Body of pancreas (tissue), 4 donors: ENCODE data around the gene CEP19.

Experiments
- CTCF ChIP-seq, 7 experiments: fragments of 450-650 bp in 4 of 7; fragments of 200-600 bp in 3 of 7; sonication (generic) in 3 of 7; IDR thresholded peaks; one replicate each; pipeline ENCODE4 v1.5.1; 2016 to 2019; ENCODE audit warnings: antibody characterized with exemption in 7 of 7
- POLR2A ChIP-seq, 3 donors: fragments of 450-650 bp; IDR thresholded peaks; one replicate each; pipeline ENCODE4 v1.6.1; 2016; ENCODE audit warnings: antibody characterized with exemption in 3 of 3, mild to moderate bottlenecking in 2 of 3

- TF ChIP-seq CTCF (IDR thresholded peaks at IDR 0.05) (peak in 1 of 7 experiments; percentile 37), POLR2A (IDR thresholded peaks at IDR 0.05) (no peak)
These were observed 714 bp upstream of the CEP19 start for GRCh38 chr3:196712514-196713413.
